GM18873 (cell line): ENCODE data around the gene GDF7.
A peak's percentile ranks its signal among the peaks of the same experiment; 100 is the strongest.

Experiments
- ATAC-seq: cut with Tn5 transposase; IDR thresholded peaks from one replicate; pipeline ENCODE4 v1.9.1; 2021; ENCODE audit warnings: mild to moderate bottlenecking, moderate library complexity, moderate number of reproducible peaks; ENCODE audit not compliant: unreplicated experiment, low FRiP score

GDF7 gene

DNA sequence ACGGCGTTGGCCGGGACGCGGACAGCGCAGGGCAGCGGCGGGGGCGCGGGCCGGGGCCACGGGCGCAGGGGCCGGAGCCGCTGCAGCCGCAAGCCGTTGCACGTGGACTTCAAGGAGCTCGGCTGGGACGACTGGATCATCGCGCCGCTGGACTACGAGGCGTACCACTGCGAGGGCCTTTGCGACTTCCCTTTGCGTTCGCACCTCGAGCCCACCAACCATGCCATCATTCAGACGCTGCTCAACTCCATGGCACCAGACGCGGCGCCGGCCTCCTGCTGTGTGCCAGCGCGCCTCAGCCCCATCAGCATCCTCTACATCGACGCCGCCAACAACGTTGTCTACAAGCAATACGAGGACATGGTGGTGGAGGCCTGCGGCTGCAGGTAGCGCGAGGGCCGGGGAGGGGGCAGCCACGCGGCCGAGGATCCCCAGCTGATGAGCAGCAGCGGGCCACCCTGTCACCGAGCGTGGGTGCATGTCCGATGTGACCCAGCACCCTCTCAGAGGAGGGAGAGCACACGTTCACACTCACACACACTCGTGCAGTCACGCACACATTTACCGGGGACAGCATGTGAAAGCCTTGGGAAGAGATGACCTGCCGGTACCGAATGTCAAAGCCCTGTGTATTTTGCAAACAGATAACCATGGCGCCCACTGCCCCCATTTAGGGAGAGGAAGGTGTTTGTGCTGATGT is 4.2 kb downstream of the GDF7 start:
- no peak for ATAC-seq

DNA sequence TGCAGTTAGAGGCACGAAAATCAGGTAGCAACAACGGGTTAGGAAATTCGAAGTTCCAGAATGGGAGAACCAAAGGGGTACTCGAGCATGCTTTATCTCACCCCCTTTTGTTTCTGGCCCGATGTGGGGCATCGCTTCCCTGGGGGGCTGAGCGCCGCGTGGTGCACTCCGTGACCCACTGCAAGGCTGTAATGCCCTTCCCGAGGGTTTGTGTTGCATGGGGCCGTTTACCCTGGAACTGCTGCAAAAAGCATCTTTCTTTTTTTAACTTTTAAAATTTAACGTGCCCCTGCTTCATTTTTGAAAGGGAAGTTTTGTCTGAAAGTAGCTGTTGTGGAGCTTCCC is 4.8 kb downstream of the GDF7 start:
- no peak for ATAC-seq

DNA sequence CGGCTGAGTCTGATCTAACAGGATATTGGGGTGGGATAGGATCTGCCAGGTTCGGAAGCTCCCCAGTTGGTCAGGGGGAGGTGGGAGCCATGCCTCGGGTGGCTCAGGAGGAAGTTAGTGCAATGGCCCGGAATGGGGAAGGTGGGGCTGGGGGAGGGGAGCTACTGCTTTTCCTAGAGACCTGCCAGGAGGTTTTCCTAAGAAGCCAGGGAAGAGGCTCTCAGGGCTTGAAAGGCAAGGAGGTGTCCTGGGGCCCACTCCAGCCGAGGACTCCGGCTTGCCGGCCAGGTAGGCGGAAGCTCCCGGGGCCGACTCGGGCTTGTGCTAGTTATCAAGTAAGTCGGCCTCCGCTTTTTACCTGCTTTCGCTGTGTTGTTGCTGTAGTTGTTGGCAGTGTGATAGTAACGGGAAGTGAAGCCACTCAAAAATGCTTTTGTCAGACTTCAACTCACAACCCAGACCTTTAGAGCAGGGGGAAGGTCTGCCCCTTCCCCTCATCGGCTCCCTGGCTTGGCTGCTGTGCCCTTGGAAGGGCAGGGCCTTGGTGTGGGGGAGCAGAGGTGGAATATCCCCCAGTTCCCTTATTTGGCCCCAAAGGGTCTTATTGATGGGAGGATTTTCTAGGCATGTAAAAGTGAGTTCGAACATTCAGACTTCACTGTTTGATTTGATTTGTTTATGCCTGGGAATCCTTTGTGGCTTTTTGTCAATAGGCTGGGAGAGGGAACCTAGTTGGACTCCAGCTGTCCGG is 5.4 kb downstream of the GDF7 start:
- ATAC-seq = no peak

DNA sequence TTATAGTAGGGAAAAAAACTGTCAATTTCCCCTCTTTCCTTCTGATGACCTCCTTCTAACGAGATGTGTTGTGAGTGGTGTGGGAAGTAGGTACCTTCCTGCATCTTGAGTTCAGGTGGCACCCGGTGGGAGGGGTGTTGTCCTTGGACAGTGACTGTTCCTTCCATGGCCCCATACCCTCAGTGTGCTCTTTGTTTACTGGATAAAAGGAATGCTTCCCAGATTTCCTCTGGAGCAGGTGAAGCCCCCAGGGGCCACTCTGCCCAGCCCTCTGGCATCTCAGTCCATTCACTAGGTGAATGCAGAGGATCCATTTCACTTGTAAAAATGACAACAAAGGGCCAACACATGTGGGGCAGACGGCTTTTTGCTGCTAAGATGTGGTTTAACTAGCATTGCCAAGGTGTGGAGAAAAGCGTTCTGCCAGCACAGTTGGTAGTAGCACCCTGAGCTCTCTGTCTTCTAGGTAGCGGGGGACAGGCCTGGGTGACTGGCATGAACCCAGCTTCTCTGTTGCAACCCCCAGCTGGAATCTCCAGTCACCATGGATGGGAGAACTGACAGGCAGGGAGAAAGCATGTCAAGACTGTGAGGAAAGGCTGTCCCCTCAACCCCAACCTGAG is 6.9 kb downstream of the GDF7 start:
- ATAC-seq = no peak

DNA sequence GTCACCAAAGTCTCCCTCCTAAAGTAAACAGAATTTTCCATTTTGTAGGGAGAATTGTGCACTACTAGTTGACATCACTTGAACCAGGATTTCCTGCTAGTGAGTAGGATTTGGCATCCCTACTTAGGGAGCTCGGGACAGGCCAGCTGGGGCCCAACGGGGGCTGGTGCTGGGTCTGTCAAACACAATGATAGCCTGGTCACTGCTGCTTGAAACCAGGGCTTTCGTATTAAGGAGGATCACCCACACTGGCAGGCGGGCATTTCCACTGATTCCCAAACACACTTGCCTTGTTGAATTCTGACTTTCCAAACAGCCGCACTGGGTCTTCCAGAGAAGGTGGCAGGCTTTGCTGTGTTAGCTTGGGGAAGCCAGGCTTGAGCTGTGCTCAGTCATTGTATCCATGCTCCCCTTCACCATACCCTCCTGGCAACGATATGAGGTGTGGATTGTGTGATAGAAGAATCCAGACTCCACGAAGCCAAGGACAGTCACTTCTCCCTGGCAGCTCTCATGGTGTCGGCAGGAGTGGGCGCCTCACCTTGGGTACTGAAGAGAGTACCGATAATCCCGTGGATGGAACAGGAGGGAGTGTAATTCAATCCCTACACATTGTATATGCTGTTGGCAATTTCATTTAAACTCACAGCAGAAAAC is 7.5 kb downstream of the GDF7 start:
- no peak for ATAC-seq

DNA sequence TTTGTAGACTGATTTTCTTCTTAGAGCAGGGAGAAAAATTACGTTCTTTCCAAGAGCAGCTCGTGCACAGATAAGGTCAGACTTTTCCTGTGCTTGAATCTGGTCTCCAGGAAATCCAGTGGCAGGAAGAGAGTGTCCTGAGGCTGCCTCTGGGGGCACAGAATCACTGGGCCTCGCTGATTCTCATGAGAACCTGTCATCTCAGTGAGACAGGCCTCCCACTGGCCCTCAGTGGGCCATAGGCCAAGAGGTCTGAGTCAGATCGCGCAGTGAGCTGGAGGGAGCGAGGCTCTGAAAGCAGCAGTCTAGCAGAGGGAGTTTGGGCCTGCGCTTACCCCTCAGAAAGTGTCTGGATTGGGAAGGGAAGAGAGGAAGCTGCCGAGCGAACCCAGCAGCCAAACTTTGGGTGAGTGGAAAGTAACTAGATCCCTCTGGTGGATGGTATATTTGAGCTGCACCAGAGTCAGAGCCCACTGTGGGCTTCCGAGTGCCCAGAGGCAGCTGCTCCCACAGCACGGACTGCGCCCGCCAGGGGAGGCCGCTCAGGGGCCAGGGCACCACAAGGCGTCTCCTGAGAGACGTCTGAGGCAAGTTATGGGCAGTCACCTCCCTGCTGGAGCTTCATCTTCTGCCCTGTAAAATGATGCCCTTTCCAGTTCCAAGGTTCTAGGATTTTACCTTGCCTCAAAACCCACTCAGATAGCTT is 8.2 kb downstream of the GDF7 start:
- no peak for ATAC-seq

DNA sequence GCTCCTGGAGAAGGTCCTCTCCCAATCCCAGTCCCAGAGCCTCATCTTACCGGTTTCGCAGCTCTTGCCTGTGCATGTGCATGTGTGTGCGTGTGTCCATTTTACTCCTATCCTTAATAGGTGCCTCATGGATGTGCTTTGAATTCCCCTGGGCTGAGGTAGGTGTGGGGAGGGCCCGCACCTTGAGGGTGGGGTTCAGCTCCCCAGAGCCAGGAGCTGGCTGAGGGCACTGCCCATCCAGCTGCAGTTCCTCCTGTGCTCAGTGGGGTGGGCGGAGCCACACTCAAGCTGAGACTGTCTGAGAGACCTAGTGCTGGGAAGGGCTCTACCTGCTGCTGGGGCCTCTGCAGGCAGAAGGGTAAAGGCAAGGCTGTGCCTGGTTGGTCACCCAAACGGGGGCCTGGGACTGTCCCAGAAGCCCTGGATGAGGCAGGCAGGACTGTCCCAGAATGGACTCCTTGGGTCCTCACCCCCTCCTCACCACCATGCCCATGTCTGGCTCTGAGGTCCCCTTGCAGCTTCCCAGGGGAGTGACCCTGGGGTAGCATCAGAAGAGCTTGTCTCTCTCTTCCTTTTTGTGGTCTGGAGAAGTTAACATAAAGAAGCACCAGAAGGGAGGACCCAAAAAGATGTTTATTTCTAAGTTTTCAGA is 8.9 kb downstream of the GDF7 start:
- ATAC-seq = peak; percentile 61

DNA sequence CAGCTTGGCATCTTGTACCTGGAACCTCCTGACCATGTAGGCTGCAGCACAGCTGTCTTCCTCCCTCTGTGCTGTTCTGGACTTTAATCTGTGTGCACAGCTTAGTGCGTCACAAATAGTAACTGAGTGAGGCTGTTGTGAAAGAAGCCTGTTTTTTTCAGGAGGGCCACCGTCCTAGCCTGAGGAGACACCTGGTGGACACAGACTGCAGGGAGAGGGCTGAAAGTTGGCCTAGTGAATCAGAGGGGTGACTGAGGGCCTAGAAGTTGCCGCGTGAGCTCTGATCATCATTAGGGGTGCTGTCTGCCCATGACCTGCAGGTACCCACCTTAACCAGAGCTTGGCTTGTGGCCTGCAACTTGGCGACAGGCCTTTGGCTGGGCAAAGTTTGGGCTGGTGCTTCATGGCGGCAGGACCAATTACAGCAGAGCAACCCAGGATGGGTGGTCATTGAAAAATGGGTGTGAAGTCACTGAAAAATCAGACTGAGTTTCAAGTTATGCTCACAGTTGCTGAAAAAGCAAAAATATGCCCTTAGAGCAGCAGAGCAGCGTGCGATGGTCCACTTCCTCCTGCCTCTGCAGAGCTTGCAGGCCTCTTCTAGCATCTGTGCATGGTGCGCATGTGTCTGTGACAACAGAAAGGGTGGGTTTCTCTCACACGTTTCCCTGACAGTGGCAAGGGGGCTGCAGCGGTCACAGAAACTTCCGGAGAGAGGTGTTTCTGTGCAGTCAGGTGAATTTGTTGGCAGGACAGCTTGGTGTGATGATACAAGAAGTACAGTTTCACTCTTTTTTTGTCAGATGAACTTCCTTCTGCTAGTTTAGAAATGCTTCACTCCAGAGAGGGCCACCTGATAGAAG is 9.6 kb downstream of the GDF7 start:
- peak; percentile 76 for ATAC-seq

DNA sequence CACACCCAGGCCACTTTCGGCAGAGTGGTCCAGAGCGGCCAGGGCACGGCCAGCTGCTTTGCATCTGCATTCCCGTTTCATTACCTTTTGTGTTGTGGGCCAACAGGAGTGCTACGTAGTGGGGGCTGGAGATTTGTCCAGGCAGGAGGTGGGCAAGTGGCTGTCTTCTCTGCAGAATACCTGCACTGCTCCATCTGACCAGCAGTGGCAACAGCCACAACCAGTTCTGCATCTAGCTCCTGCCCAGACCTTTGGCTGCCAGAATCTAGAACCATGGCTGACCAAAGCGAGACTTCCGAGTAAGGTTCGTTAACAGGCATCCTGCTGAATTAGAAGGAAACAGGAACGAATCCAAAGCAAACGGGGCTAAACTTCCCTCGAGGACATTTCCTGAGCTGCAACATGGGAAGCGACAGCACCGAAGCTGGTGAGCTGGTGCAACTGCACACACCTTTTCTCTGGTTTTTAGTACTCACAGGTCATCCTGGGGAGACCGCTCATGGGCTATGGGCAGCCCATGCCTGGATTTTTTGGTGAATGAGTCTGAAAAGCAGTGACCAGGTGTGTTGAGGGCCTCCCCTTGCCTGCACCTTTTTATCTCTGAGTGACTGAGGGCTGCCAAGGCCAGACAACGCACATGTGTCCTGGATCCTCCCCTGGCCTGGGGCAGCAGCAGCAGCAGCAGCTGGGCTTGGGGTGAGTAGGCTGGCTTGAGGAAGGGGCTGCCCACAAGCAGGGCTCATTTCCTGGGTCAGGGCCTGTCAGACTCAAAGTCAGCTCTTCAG is 10.5 kb downstream of the GDF7 start:
- peak; percentile 27 for ATAC-seq

DNA sequence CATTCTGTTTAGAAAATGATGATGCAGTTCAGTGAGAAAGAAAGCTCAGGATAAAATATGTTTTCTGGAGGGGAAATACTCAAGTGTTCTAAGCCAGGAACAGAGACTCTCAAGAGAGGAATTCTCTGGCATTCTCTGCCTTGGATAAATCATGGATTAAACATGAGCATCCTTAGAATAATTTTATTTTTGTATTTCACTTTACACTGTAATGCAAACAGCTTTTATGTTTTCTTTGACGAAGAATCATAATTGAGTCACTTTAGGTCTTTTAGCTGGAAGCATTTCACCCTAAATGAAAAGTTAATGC is 11.1 kb downstream of the GDF7 start:
- no peak for ATAC-seq

DNA sequence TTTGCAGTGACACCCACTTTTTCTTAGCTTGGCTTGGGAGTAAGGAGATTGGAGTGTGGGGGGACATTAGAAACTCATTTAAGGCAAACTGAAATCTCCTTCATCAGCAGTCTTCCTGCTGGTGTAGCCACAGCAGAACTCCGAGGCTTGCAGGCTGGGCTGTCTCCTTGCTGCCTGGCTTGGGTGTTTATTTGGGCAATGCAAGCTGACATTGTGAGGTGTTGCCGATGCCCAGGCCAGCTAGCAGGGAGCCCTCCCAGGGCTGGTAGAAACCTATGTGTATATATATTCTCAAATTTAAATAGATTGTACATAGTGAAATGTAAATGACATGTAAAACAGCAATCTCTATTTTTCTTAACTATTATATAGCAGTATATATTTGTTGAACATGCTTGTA is 11.8 kb downstream of the GDF7 start:
- ATAC-seq = no peak

DNA sequence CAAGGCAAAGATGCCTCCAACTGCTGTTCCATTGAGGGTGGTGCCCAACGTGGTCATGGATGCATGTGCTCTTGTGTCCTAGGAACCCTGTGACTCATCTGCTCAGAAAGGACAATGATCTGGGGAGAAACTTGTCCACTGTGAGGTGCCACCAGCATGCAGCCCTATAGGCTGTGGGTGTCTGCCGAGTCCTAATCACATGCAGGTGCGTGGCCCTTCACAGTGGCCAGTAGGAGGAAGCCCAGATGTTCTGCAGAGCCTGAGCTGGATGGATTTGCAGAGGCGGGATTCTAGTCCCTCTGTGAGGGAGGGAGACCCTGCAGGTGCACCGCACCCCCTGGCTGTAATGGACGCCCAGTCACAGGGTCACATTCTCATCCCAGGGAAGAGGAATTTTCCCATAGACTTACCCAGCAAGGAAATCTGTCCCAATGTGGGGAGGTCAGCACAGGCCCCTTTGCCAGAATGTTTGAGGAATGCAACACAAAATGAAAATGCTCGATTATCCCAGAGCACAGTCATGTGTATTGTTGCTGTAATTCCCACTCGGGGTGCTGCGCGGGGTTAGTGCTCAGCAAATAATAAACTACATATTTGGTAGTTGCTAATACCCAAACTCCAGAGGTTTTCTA is 13.9 kb downstream of the GDF7 start:
- ATAC-seq = no peak

DNA sequence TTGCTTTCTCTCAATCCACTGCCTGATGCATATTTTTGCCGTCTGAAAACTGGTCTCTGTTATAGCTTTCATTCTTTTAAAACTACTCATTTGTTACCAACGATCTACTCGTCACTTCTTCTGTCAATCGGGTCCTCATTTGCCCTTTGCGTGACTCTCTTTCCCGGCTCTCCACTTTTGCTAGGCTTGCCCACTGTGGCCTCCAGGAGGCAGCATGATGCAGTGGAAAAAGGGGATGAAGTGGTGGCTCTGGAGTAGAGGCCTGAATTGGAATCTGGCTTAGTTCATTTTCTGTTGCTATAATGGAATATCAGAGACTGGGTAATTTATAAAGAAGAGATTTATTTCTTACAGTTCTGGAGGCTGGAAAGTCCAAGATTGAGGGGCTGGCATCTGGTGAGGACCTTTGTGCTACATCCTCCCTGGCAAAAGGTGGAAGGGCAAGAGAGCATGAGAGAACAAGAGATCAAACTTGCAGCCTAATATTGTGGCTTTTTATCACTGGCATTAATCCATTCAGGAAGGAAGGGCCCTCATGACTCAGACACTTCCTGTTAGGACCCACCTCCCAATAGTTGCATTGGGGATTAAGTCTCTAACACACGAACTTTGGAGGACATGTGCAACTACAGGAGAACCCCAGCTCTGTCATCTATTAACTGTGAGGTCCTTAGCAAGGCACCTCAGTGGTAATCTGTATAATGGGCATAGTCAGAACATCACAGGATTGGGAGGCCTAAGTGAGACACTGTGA is 15.4 kb downstream of the GDF7 start:
- ATAC-seq = no peak

DNA sequence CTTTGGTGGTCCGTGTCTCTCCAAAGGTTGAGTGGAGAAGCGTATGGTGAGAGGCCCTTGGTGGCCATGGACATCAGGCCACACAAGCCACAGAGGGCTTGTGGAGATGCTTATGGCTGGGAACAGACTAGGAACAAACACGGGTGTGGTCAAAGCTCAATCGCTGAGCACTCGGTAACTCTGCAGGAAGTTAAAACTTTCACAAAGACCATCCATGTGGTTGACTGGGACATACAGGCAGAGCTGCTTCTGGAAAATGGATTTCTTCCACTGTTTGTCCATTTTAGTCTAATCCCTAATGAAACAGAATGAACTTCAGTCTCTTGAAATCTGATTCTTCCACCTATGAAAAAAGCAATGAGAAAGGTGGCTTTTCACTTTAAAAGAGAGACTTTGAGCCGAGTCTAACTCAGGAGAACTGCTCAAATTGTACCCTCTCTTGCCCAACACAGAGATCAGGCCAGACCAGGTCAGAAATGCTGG is 17.7 kb downstream of the GDF7 start:
- ATAC-seq = no peak

DNA sequence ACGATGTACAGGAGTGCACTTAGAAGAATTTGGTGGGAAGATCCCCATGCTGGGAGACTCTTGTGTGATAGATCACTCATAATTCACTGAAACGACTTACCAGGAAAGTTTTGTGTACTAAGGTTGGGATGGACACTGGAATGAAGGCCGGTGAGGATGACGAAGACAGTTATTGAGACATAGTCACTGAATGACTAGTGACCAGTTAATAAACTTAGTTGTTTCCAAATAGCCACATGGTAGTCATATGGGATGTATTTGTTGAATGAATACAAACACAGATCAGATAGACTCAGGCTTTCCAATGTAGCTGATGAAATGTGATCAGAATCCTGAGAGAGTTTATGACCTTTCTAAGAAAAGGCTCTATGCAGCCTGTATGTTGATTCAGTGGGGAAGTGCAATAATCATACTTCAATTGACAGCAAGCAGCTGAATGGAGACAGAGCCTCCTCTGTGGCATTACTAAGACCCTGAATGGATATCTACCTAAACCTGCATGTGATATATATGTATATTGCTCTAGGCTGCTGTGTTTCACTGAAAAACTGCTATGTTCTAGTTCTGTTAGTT is 20.4 kb downstream of the GDF7 start:
- ATAC-seq = no peak

DNA sequence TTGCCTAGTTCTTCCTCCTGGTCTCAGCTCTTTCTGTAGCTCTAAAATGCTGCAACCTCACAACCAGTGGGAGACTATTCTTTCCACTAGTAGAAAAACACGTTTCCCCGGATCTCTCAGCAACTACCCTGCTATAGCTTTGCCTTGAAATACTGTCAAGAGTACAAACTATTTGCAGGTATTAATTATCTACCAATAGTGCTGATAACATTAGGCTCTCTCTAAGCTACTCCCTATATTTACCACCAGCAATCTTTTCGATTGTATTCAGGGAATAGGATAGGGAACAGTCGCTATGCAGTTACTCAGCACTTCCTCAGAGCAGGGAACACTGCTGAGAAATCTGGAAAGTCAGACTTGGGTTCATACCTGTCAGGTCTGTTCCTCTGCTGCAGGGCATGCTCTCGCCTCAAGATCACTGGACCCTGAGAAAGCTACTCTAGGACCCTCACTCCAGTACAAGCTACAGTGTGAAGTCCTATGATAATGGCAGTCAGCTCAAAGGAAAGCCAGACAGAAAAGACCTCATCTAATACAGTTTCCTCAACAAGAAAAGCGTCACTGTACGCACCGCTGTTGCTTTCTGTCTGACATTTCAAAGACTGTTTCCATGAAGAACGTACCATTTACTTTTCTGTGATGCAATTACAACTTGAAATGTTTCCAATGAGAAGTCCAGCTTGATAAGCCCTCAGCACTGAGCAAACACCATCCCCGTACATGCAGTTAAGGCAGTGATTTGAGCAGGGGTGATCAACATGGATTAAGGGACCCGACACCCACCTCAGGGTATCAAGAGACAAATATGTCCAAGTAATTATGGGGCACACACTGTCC is 22.7 kb downstream of the GDF7 start:
- ATAC-seq = no peak
